Measurements from ENCODE around the gene LCOR.

Gene LCOR

DNA sequence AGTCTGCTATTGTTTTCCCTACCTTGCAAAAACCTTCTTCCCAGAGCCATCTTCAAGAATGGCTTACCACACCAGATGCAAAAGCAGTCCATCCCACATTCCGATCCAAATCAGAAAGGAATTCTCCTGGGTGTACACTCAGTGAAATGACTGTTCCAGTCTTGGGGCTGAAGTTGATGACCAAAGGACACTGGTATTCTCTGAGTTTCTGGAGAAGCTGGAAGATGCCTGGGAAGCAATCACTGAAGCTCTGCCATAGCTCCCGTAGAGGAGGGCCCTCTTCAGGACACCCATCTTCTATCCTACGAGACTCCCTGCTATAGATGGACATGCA lies 155.7 kb downstream of the LCOR start:
- no peak for DNase-seq (ENCODE audit: low spot score)

DNA sequence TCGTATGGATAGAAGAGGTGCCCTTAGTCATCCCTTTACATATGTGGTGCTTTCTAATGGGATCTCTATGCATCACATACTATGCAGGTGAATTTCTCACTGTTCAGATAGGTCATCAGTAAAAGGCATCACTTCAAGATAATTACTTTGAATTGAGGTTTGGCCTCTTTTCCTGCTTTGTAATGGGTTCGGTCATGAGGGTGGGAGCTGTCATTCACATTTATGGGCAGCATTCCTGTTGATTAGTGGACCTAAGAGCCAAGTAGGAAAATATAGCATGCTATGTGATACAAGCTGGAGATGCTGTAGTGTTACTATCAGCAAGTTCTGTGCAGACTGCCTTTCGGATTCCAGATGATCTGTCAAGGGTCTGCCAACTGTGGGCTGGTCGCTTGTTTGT lies 156.3 kb downstream of the LCOR start:
- DNase-seq (ENCODE audit: low spot score) = no peak

DNA sequence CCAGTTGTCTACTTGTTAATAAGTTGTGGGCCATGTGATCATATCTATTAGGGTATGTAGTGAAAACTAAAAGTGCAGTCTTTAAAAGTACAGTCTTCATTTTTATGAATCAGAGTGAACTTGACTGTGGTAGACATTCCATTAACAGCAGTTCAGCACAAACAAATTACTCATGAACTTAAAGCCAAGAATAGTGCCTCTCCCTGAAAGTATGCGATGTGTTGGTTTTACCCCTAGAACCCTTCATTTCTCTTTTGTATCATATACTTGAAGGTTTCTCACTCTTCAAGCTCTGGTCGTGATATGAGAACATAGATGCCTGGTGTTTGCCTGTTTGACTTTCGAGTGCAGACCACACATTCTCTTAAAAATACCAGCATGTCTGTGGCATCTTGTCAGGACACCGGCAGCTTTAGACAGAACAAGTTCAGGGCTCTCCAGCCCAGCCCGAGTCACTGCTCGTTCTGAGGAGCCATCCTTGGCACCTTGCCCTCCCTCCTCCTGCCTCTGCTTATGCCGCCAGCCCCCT lies 159.3 kb downstream of the LCOR start:
- DNase-seq (ENCODE audit: low spot score) = no peak

DNA sequence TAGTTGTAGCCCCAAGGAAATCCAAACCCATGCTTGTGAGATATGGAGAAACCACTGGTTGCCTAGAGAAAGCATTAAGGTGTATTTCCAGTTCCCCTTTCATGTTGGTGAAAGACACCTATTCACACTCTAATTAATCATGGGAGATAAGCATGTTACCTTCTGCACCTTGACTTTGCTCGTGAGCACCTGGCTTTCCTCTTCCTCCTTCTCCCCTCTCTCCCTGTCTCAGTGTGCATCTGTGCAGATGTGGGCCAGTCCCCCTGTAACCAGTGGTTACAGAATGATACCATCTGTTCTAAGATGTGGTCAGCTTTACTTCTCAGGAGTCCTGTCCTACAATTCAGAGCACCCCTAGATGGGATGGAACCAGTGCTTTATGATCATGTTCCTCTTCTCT lies 160.6 kb downstream of the LCOR start:
- no peak for DNase-seq (ENCODE audit: low spot score)

DNA sequence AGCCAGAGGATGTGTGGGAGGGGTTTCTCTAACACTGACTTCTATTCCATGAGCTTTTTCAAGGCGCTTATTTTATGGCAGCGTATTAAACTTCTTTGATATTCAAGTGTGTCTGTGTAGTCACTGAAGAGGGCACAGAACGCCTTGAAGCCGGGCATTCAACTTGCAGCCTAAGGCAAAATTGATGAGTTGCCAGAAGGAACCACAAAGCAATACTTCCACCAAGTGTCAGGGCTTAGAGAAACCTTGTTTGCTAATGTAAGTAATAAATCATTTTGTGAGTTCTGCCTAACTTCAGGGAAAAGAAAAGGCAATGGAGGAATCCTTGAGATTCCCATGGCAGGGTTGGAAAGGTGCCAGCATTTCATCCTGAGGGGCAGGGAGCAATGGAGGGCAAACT lies 163.8 kb downstream of the LCOR start:
- no peak for DNase-seq (ENCODE audit: low spot score)

DNA sequence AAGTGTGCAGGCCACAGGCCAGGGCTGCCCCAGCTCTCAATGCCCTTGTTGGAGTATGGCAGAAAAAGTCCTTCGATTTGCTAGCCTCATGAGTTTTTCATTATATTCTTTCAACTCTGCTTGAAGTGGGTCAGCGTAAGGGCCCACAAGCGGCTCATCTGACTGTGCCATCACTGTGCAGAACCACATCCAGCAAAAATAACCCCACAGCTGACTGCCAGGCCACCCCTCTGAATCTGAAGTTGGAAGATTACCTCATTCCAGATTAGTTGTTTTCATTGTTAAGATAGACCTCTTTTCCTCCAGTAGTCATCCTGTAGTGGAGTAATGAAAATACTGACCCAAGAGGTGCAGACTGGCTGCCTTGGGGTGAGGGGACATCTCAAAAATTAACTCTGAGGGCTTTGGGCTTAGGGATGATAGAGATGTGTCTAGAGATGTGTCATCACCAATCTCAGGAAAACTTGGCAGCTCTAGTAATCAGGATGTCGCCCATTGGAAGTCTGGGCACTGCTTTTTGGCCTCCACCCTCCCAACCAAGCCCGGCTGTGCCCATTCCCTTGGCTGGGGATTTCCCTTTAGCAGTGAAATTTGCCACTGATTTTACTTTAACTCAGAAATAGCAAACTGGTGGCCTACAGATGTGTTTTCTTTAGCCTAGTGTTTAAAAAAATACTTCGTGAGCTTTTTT lies 164.3 kb downstream of the LCOR start:
- no peak for DNase-seq (ENCODE audit: low spot score)

DNA sequence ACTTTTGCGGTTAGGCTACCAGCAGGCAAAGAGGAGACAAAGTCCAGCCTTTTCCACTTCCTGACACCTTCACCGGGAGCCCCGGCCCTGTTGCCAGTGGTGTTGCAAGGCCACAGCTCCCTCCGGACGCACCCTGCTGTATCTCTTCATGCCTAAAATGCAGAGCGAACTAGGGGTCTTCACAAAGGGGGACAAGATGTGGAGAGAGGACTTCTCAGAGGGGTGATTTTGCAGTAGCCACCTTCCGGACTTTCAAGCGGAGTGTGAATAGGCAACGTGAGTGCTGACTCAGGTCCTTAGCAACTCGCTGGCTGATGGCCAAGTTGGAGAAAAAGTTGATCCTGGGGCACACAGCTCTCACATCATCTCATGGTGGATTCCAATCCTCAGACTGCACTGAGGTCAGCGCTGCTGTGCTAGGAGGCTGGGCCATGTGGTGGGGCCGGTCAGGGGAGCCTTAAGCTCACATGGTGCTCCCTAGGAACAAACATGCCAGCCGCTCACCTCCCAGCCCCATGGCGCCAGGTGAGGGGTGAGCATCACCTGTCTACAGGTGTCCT lies 166.3 kb downstream of the LCOR start:
- no peak for DNase-seq (ENCODE audit: low spot score)

DNA sequence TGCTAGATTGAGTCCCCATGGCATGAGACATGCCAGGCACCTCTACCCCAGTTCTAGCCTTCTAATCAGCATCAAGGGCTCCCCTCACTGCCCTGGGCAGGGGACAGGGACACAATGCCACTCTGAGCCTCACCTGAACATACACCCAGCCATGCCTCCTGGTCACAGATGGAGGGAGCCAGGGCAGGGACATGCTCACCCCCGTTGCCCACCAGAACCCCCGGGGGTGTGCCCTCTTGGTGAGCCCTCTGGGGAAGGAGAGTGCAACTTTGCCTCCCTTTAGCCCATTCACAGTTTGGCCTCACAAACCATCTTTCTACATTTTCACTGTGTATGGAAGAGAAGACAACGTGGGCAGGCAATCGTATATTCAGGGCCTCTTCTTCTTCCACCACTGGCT lies 167.2 kb downstream of the LCOR start:
- no peak for DNase-seq (ENCODE audit: low spot score)

DNA sequence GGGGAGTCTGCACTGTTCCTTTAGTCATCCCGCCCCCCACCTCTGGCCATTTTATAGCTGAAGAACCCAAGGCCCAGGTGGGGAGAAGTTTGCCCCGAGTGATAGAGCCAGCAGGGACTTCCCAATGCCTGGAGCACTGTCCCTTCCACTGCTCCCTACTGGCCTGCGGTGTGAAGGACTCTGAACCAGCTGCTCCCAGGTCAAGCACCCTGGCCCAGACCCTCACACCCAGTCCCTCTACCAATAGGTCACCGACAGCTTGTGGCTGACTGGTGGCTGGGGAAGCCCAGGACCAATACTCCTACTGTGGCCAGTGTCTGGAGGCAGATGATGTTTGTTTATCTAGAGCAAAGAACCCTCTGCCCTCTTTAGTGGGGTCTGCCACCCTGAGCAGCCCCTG lies 167.9 kb downstream of the LCOR start:
- DNase-seq (ENCODE audit: low spot score) = no peak

DNA sequence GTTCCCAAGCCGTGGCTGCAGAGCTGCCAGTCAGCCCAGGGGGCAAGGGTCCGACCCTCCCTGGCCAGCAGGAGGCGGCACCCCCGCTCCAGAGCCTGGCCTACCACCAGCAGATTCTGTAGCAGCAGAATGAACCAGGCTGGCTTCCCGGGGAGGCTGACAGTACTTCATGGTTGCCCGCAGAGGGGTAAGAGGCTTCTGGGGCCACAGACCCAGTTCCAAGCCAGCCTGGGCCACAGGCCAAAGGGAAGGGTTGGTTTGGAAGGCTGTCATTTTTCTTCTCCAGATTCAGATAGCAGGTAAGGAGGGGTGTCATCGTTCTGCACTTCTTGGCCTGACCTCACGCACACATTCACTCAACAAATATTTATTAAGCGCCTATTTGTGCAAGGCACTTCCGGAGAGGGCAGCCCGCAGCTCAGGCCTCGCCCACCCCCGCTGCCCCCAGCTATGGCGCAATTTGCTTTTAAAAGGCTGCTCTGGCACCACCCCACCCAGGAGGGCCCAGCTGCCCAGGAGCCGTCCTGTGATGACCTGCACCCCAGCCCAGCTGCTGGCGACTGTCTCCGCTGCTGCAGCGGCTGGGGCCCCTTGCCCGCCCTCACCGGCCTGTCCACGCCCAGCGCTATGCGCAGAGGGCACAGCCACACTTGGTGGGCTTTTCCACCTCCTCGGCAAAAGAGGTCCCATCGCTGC lies 168.5 kb downstream of the LCOR start:
- DNase-seq (ENCODE audit: low spot score) = no peak

DNA sequence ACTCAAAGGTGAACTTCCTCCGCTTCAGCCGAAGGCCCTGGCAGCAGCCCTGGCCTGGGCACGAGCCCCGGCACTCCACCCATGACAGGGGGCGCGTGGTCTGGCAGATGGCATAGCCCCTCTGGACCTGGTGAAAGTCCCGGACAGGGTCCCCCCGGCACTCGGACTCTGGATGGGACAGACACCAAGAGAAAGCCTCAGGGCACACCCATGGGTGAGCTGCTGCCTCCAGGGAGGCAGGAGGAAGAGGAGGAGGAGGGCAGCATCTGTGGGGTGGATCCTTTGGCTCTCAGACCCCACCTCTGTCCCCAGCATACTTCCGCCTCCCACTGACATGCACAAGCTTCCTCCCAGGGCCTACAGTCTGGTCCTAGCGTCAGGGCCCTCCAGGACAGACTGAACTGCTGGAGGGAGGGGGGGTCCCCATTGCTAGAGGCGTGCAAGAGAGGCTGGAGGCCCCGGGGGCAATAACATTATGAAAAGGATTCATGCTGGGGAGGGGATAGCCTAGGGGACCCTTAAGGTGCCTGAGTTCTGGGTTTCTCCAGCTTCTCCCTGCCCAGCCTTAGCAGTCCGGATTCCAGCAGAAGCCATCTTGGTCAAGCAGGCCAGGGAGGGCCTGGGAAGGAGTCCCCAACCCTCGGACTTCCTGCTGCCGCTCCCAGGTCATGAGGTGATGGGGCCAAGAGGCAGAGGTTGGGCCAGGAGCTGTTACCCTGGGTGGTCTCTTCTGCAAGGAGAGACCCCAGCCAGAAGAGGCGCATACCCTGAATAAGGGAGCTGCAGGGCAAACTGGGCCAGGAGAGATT lies 169.3 kb downstream of the LCOR start:
- no peak for DNase-seq (ENCODE audit: low spot score)

DNA sequence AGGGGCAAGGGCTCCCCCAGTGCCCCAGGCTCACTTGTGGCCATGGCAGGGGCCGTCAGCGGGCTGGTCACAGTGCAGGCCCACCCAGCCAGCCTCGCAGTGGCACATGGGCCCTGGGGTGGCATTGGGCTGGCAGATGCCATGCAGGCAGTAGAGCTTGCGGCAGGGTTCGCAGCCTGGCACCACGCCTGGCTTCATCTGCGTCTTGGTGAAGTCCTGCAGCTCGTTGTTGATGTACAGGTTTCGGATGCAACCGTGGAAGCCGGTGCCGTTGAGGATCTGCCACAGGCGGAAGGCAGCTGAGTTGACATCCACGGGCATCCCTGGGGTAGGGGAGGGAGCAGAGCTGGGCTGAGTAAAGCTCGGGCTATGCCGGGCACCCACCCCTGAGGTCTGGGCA lies 170.6 kb downstream of the LCOR start:
- no peak for DNase-seq (ENCODE audit: low spot score)

DNA sequence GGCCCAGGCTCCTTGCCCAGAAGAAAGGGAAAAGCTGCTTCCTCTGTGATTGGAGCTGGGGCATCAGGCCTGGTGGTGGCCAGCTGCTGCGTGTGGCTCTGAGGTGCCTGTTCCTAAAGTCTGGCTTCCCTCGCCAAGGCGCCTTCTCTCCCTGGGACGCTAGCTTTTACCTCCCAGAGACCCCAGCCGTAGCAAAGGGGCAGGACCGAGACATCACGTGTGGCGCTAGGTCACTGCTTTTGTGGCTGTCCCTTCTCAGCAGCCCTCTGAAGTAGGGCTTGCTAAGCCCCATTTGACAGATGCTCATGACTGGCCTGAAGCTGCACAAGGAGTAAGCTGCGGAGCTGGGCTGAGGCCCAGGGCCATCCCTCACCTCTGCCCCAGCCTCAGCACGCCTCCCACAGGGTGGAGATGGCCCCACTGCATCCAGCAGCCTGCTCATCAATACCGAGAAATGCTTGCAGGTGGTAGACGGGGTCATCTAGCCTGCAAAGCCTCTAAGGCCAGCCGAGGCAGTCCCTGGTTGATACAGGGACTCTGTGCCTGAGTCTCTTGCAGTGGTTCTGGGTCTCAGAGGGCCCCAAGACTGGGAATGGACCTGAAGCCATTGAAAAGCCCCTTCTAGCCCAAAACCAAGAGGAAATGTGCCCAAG lies 171.2 kb downstream of the LCOR start:
- no peak for DNase-seq (ENCODE audit: low spot score)

DNA sequence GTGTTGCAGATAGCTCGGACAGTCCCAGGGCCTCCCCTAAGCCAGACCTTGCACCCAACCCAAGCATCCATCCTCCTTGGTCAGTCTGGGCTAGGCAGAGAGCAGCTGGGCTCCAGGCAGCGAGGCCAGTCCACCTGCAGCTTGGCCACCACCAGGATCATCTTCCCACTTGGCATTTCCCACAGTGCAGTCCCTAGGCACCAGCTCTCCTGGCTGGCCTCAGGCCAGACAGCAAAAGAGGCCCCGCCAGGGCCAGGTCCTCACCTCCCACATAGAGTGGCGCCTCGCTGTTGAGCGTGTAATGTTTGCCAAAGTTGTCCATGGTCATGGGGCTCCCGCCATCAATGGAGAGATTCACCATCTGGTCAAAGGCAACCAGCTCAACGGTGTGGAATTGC lies 171.7 kb downstream of the LCOR start:
- DNase-seq (ENCODE audit: low spot score) = no peak

DNA sequence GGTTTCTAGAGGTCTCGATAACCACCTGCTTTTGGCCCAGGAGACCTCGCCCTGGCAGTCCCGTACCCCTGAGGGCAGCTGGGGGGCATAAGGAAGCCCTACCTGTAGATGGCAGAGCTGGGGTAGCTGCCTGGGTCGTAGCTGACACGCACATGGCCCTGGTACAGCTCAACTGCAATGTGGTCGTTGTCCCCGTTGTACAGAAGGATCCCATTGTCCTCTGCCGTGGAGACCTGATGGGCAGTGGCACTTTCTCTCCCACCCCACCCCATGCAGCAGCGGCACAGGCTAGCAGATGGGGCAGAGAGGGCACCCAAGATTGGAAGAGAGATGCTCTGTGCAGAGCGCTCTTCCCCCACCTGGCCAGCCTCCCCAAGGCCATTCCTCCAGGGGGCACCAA lies 172.5 kb downstream of the LCOR start:
- DNase-seq (ENCODE audit: low spot score) = no peak

DNA sequence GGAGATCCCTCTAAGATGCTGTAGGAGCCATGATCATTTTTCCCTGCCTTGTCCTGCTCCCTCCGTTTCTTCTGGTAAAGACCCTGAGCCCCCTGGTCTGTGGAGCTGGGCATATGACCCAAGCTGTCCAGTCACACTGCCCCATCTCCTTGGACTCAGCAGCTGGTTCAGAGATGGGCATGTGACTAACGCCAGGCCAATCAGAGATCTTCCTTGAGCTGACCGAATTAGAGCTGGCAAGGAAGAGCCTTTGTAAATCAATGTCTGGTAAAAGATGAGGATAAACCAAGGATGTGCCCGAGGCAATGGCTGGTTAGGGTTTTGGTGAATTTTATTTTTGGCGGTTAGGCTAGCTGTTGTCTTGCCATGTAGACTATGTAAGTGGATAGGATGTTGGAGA lies 173.3 kb downstream of the LCOR start:
- no peak for DNase-seq (ENCODE audit: low spot score)

DNA sequence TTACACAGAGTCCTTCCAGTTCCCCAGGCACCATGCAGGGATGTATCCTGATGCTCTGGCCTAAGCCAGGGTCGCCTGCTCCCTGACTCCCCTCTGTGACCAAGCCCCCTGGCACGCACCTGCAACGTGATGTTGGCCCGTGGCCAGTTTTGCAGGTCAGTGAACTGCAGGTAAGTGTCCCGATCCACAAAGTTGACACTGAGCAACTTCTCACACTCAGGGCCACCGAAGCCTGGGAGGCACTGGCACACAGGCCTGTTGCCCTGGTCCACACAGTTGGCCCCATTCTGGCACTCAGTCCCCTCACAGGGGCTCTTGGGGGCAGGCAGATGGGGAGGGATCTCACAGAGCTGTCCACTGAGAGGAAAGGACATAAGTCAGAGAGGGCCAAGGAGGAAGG lies 174.3 kb downstream of the LCOR start:
- DNase-seq (ENCODE audit: low spot score) = no peak

DNA sequence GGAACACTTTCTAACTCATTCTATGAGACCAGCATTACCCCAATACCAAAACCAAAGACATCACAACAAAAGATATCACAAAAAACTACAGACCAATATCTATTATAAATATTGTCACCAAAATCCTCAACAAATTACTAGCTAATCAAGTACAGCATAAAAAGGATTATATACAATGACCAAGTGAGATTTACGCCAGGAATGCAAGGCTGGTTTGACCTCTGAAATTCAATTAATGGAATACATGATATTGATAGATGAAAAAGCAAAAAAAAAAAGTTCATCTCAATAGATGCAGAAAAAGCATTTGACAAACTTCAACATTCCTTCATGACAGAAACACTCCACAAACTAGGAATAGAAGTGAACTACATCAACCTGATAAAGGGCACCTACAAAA lies 175.3 kb downstream of the LCOR start:
- DNase-seq (ENCODE audit: low spot score) = no peak

DNA sequence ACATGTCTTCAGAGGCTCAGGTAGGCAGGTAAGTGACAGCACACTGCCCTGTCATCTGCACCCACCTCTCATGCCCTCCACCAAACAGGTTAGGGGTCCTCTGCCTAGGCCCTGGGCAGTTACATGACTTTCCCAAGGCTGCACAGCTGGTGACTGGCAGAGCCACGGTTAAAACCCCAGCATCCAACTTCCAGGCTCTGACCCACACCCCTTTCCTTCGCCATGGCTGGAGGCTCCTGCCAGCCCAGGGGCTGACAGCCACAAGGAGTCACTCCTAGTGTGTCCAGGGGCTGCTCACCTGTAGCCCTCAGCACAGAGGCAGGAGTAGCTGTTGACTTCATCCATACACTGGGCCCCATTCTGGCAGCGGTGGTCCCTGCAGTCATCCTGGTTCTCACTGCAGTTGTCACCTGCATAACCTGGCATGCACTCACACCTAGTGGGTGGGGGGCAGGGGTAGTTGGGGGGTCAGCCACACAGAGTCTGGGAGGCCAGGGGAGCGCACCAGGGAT lies 178.7 kb downstream of the LCOR start:
- DNase-seq (ENCODE audit: low spot score) = no peak

DNA sequence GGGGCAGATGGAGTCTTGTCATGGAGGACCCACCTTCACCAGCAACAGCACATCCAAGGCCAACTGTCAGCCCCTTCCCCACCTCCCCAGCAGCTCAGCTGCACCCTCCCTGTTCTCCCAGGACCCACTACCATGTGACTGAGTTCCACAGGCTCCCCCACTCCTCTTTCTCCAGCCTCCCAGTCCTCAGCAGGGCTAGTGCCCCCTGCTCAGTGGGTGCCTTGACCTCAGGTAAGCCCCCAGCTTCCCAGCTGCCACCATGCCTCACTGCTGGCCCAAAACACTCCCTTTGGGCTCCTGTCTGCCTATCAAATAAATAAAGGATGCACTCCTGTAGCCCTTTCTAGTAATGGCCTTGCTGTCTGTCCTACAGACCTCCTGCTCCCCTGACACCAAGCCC lies 179.3 kb downstream of the LCOR start:
- no peak for DNase-seq (ENCODE audit: low spot score)

DNA sequence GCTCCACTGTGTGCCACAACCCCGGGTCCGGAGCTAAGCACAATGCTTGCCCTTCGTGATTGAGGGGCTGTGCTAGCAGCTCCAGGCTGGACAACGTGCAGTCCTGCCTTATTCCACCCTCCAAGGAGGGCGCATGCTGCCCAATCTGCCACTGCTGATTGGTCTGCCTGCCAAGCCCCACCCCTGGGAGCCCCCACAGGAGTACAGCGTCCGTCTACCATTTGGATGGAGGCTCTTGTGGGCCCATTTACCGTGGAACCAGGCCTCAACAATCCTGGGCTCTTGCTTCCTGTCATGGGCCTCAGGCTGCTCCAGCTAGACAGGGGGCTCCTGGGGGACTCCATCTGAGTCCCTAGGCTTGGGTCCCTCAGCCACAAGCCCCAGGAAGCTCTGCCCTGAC lies 180.4 kb downstream of the LCOR start:
- no peak for DNase-seq (ENCODE audit: low spot score)

DNA sequence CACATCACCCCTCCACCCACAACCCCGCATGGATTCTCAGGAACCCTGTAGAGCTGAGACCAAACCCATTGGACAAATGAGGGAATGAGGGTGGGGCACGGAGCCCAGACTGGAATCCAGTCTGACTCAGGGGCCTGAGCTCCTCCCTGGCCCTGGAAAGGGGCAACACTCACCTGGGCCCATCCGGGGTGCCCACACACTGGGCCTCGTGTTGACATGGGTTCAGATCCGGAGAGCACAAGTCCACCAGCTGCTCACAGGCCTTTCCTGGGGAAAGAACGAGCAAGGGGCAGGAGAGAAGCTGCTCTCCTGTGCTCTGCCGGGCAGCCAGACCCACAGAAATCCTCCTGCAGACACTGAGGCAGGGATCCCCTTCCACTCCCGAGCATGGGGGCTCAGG lies 181.5 kb downstream of the LCOR start:
- no peak for DNase-seq (ENCODE audit: low spot score)
